DMS114 treated with DMSO at 0.1 percent for 48 hours (cell line): Measurements from ENCODE around the gene FAHD2A.
"Not testable (repeated sequence)": the region's sequence is repeated elsewhere in the genome, so short reads cannot be mapped to it uniquely, and the experiment has no call there.

Experiments
- DNase-seq: peaks from one replicate; lab custom pipeline; 2025; ENCODE audit not compliant: unreplicated experiment; lab: John Stamatoyannopoulos, UW

Gene FAHD2A

GRCh38 chr2:95375532-95376150, 26.9 kb upstream of the FAHD2A start:
- DNase-seq = no peak

- DNase-seq = no peak
These were observed 25.9 kb upstream of the FAHD2A start for GRCh38 chr2:95376311-95377215.

GRCh38 chr2:95377216-95378123, 25.0 kb upstream of the FAHD2A start:
- no peak for DNase-seq

GRCh38 chr2:95378281-95378680, 24.2 kb upstream of the FAHD2A start:
- DNase-seq = not testable (repeated sequence)

GRCh38 chr2:95379371-95379831, 23.1 kb upstream of the FAHD2A start:
- DNase-seq = no peak

GRCh38 chr2:95380280-95380679, 22.2 kb upstream of the FAHD2A start:
- no peak for DNase-seq

- no peak for DNase-seq
These were observed 21.8 kb upstream of the FAHD2A start for GRCh38 chr2:95380731-95381130.

GRCh38 chr2:95381212-95382191, 21.0 kb upstream of the FAHD2A start:
- no peak for DNase-seq

- no peak for DNase-seq
These were observed 20.3 kb upstream of the FAHD2A start for GRCh38 chr2:95382192-95382591.

- DNase-seq = no peak
These were observed 19.5 kb upstream of the FAHD2A start for GRCh38 chr2:95382686-95383634.

GRCh38 chr2:95383635-95384027, 18.9 kb upstream of the FAHD2A start:
- DNase-seq = no peak

- no peak for DNase-seq
These were observed 17.5 kb upstream of the FAHD2A start for GRCh38 chr2:95384854-95385569.

- DNase-seq = no peak
These were observed 16.9 kb upstream of the FAHD2A start for GRCh38 chr2:95385570-95385984.

GRCh38 chr2:95386031-95386430, 16.5 kb upstream of the FAHD2A start:
- DNase-seq = no peak

GRCh38 chr2:95387358-95387757, 15.2 kb upstream of the FAHD2A start:
- no peak for DNase-seq

GRCh38 chr2:95388091-95388692, 14.3 kb upstream of the FAHD2A start:
- no peak for DNase-seq

- DNase-seq = no peak
These were observed 13.7 kb upstream of the FAHD2A start for GRCh38 chr2:95388856-95389244.
